ENCODE data around the gene PIK3R1. TPM values are rescaled to one million over a fixed set of nuclear protein-coding genes. Genes with fewer than 3 reads are reported as not detected.

The PIK3R1 gene
- total RNA-seq, 4 donors from 2014 or later = 44.9 to 222 (median 81.6) TPM

- H3K4me1 ChIP-seq = peaks cover 17 to 80% (median 47%) of the 10 kb centered on the region in 4 donors
These were observed 28.1 kb downstream of the PIK3R1 start for GRCh38 chr5:68243681-68244080.

GRCh38 chr5:68245319-68245718 is 29.8 kb downstream of the PIK3R1 start:
- in situ Hi-C loops (cut with MboI; ENCODE audit: low pct_ligation_motif_present in 1 of 4, low pct_unique_long_range_greater_than_20kb in 1 of 4, low sequenced_read_pairs in 3 of 4) (no loop called here), intact Hi-C loops (cut with DNase I; ENCODE audit: low total_unique reads) (loop anchor here (10.0 kb wide), 1 partner anchor 1241 kb away; no protein-coding TSS in a partner anchor)
- Histone ChIP-seq H3K27ac (peak overlapping the region in 1 of 4 donors; percentile 5), H3K4me1 (peaks cover 12 to 80% (median 49%) of the 10 kb centered on the region in 4 donors), H3K9me3 (no peaks in the 10 kb centered on the region), H3K36me3 (no peaks in the 10 kb centered on the region), H3K4me3 (no peak overlapping the region), H3K27me3 (no peaks in the 10 kb centered on the region)
- no peak for DNase-seq
- 37 to 51% methylated on average over 3 of the region's 3 CpGs for WGBS, 2 donors (ENCODE audit: low coverage in 1 of 2)
- no peak for TF ChIP-seq POLR2A (IDR thresholded peaks at IDR 0.05)

More at GRCh38 chr5:68243681-68244080, 28.1 kb downstream of the PIK3R1 start:
- 40 to 66% methylated on average over 1 to 2 of the region's 2 CpGs for WGBS, 2 donors (ENCODE audit: low coverage in 1 of 2)
- no peaks in the 10 kb centered on the region for H3K36me3 ChIP-seq
- intact Hi-C loops (cut with DNase I; ENCODE audit: low total_unique reads) (loop anchor here (10.0 kb wide), 1 partner anchor 1239 kb away; no protein-coding TSS in a partner anchor), in situ Hi-C loops (cut with MboI; ENCODE audit: low pct_ligation_motif_present in 1 of 4, low pct_unique_long_range_greater_than_20kb in 1 of 4, low sequenced_read_pairs in 3 of 4) (no loop called here)
- DNase-seq = no peak
- H3K4me3 ChIP-seq = no peak overlapping the region
- no peaks in the 10 kb centered on the region for H3K27me3 ChIP-seq
- H3K9me3 ChIP-seq = no peaks in the 10 kb centered on the region
- TF ChIP-seq POLR2AphosphoS5 (IDR thresholded peaks at IDR 0.05) (no peak), EP300 (IDR thresholded peaks at IDR 0.05; ENCODE audit: low read depth) (no peak), CTCF (IDR thresholded peaks at IDR 0.05) (no peak), POLR2A (IDR thresholded peaks at IDR 0.05) (no peak)
- H3K27ac ChIP-seq = peak overlapping the region in 3 of 4 donors; percentile 11 to 28 (median 23)

DNA sequence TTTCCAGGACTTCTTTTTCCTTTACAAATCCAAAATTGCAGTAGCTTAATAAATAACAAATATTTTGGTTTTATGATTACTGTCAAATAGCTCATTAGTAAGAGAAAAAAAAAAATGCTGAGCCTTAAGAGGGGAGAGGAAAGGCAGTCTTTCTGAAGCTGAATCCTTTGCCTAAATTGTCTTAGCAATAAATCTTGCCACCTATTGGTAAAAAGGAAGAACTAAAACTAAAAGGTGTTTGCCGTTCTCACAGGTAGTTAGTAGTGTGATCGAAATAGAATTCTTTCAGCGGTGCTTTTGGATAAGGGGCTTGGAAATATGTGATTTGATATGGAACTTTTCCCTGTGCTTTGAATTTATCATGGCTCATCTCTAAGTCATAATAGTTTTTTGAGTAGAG is 31.2 kb downstream of the PIK3R1 start:
- intact Hi-C loops (cut with DNase I; ENCODE audit: low total_unique reads) (loop anchor here (10.0 kb wide), 1 partner anchor 1242 kb away; no protein-coding TSS in a partner anchor), in situ Hi-C loops (cut with MboI; ENCODE audit: low pct_ligation_motif_present in 1 of 4, low pct_unique_long_range_greater_than_20kb in 1 of 4, low sequenced_read_pairs in 3 of 4) (no loop called here)
- Histone ChIP-seq H3K36me3 (no peaks in the 10 kb centered on the region), H3K4me3 (no peak overlapping the region), H3K27me3 (no peaks in the 10 kb centered on the region), H3K9me3 (no peaks in the 10 kb centered on the region), H3K27ac (no peak overlapping the region), H3K4me1 (peaks cover 15 to 80% (median 55%) of the 10 kb centered on the region in 4 donors)
- DNase-seq = no peak
- peak in 4 of 5 experiments; percentile 10 to 24 (median 18) for TF ChIP-seq CTCF (IDR thresholded peaks at IDR 0.05)
- TF ChIP-seq POLR2A (IDR thresholded peaks at IDR 0.05) = no peak
- 81 to 87% methylated on average over 3 of the region's 3 CpGs for WGBS, 2 donors (ENCODE audit: low coverage in 1 of 2)

- no peak for DNase-seq
- Histone ChIP-seq H3K27me3 (no peaks in the 10 kb centered on the region), H3K4me3 (no peak overlapping the region), H3K9me3 (no peaks in the 10 kb centered on the region), H3K27ac (no peak overlapping the region), H3K36me3 (no peaks in the 10 kb centered on the region), H3K4me1 (peaks cover 15 to 84% (median 58%) of the 10 kb centered on the region in 4 donors)
- 80 to 82% methylated on average over 1 to 3 of the region's 3 CpGs for WGBS, 2 donors (ENCODE audit: low coverage in 1 of 2)
- in situ Hi-C loops (cut with MboI; ENCODE audit: low pct_ligation_motif_present in 1 of 4, low pct_unique_long_range_greater_than_20kb in 1 of 4, low sequenced_read_pairs in 3 of 4) = no loop called here
- intact Hi-C loops (cut with DNase I; ENCODE audit: low total_unique reads) = loop anchor here (2.0 to 10.0 kb wide), 2 partner anchors 77 to 1243 kb away; no protein-coding TSS in a partner anchor
- TF ChIP-seq CTCF (IDR thresholded peaks at IDR 0.05) (no peak), POLR2A (IDR thresholded peaks at IDR 0.05) (no peak), EP300 (IDR thresholded peaks at IDR 0.05; ENCODE audit: low read depth) (no peak), POLR2AphosphoS5 (IDR thresholded peaks at IDR 0.05) (no peak)
These were observed 32.1 kb downstream of the PIK3R1 start for GRCh38 chr5:68247627-68248026.

DNA sequence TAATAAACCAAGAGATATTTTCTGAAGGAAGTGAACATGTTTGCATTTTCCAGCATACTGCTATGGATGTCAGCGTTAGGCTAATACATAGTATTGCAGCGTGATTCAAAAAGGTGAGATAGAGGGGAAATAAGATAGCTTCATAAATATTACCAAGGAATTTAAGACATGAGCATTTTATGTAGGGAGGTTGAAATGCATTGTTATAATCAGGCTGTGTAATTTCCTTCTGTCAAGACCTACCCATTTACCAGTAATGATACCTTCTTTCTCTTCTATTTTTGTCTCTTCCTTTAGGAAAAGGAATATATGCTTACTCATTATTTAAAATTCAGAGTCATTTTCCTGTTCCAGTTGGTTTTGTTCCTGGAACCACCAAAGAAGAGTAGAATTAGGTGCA is 33.3 kb downstream of the PIK3R1 start:
- H3K9me3 ChIP-seq = no peaks in the 10 kb centered on the region
- H3K27me3 ChIP-seq = no peaks in the 10 kb centered on the region
- H3K27ac ChIP-seq = peak overlapping the region in 1 of 4 donors; percentile 1
- 57 to 77% methylated on average over 2 of the region's 2 CpGs for WGBS, 2 donors (ENCODE audit: low coverage in 1 of 2)
- TF ChIP-seq POLR2AphosphoS5 (IDR thresholded peaks at IDR 0.05) (no peak), EP300 (IDR thresholded peaks at IDR 0.05; ENCODE audit: low read depth) (no peak), POLR2A (IDR thresholded peaks at IDR 0.05) (no peak), CTCF (IDR thresholded peaks at IDR 0.05) (no peak)
- no peak overlapping the region for H3K4me3 ChIP-seq
- H3K36me3 ChIP-seq = no peaks in the 10 kb centered on the region
- no peak for DNase-seq
- intact Hi-C loops (cut with DNase I; ENCODE audit: low total_unique reads) = loop anchor here (2.0 to 10.0 kb wide), 2 partner anchors 78 to 1244 kb away; no protein-coding TSS in a partner anchor
- in situ Hi-C loops (cut with MboI; ENCODE audit: low pct_ligation_motif_present in 1 of 4, low pct_unique_long_range_greater_than_20kb in 1 of 4, low sequenced_read_pairs in 3 of 4) = no loop called here
- peaks cover 15 to 84% (median 59%) of the 10 kb centered on the region in 4 donors for H3K4me1 ChIP-seq
